Uterus (tissue), 4 donors: ENCODE data around the gene NFATC1. TPM values are rescaled to one million over a fixed set of nuclear protein-coding genes. Genes with fewer than 3 reads are reported as not detected.
"Not testable (repeated sequence)": the region's sequence is repeated elsewhere in the genome, so short reads cannot be mapped to it uniquely, and the experiment has no call there.

ENCODE experiments used
- DNase-seq, 2 donors: peaks; one replicate each; pipeline ENCODE4 v3.0.0-alpha.2; 2019 to 2020
- H3K27ac ChIP-seq, 2 donors: fragments of 200-600 bp; sonication (generic); 1 replicate in 1 of 2; 2 replicates in 1 of 2; pipeline ENCODE4 v1.5.1; 2016 to 2018
- H3K27me3 ChIP-seq, 2 donors: fragments of 200-600 bp; sonication (generic); one replicate each; pipeline ENCODE4 v1.5.1; 2018 to 2019; ENCODE audit warnings: control low read depth in 1 of 2
- H3K36me3 ChIP-seq, 2 donors: fragments of 200-600 bp; sonication (generic); one replicate each; pipeline ENCODE4 v1.5.1; 2019; ENCODE audit warnings: control low read depth in 1 of 2
- H3K4me1 ChIP-seq, 2 donors: fragments of 200-600 bp; sonication (generic); one replicate each; pipeline ENCODE4 v1.5.1; 2018 to 2019; ENCODE audit warnings: control low read depth in 1 of 2
- H3K4me3 ChIP-seq, 2 donors: fragments of 200-600 bp; sonication (generic); 1 replicate in 1 of 2; 2 replicates in 1 of 2; pipeline ENCODE4 v1.5.1; 2018 to 2019; ENCODE audit warnings: mild to moderate bottlenecking in 1 of 2
- H3K9me3 ChIP-seq, 2 donors: fragments of 200-600 bp; sonication (generic); one replicate each; pipeline ENCODE4 v1.5.1; 2019; ENCODE audit warnings: control low read depth in 1 of 2
- POLR2A ChIP-seq, 2 donors: fragments of 450-650 bp; IDR thresholded peaks; one replicate each; pipeline ENCODE4 v1.6.1; 2016; ENCODE audit warnings: antibody characterized with exemption in 2 of 2, mild to moderate bottlenecking in 1 of 2, moderate library complexity in 1 of 2
- intact Hi-C: fragments of 100-400 bp; cut with DNase I; formaldehyde crosslinking; loops from one replicate; pipeline ENCODE4 v1.15.1; 2023; ENCODE audit warnings: low total_unique reads
- total RNA-seq, 4 donors: library from RNA; depleted of rRNA in 3 of 4; stranded (reverse); fragments of >200 nt in 3 of 4; gene quantifications; one replicate each; pipeline versions ENCODE4 v1.1.0 to v1.2.4, GENCODE V29; 2014 to 2023
- TF ChIP-seq, protein P1 (sequence below), 4 experiments: fragments of 200-600 bp in 2 of 4; fragments of 450-650 bp in 2 of 4; sonication (generic) in 2 of 4; IDR thresholded peaks; one replicate each; pipeline ENCODE4 v1.5.1; 2016 to 2019; ENCODE audit warnings: antibody characterized with exemption in 4 of 4, mild to moderate bottlenecking in 2 of 4, moderate library complexity in 1 of 4
- donor health status: DM: yes; HTN: yes; CAD: no.

NFATC1 gene
- total RNA-seq, 4 donors from 2014 or later = 9.2 to 25.1 (median 14.6) TPM

DNA sequence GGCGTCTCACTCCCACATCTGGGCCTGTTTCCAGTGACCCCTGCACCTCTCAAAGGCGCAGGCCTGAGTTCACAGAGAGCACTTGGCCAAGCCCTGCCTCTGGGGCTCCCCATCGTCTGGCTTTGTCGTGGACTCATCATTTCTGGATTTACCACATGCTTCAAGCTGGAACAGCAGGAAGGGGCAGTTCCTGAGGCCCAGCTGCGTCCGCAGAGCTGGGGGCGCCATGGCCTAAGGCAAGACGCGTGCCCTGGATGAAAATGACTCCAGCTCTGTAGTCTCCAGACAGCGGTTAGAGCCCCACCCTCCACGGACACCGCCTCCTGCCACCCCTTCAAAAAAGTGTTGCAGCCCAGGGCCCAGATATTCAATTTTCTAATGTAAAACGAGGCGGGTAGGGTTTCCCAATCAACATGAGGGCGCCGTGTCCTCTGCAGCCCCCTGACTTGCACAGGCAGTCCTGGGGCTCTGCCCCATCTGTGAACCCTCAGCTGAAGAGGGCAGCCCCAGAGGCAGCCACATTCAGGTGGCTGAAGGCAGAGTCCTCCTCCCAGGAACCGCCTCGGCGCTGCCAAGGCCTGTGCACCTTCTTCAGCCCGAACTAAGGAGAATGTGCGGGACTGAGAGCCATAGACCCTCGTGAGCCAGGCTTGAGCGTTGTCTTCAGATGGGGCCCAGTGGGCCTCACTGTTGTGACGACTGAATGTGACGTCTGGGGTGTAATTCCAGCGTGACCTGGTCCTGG, 85.5 kb downstream of the NFATC1 start:
- DNase-seq = no peak
- no peaks in the 10 kb centered on the region for H3K36me3 ChIP-seq
- no peaks in the 10 kb centered on the region for H3K9me3 ChIP-seq
- no peak overlapping the region for H3K4me3 ChIP-seq
- no peaks in the 10 kb centered on the region for H3K4me1 ChIP-seq
- TF ChIP-seq, protein P1, sequence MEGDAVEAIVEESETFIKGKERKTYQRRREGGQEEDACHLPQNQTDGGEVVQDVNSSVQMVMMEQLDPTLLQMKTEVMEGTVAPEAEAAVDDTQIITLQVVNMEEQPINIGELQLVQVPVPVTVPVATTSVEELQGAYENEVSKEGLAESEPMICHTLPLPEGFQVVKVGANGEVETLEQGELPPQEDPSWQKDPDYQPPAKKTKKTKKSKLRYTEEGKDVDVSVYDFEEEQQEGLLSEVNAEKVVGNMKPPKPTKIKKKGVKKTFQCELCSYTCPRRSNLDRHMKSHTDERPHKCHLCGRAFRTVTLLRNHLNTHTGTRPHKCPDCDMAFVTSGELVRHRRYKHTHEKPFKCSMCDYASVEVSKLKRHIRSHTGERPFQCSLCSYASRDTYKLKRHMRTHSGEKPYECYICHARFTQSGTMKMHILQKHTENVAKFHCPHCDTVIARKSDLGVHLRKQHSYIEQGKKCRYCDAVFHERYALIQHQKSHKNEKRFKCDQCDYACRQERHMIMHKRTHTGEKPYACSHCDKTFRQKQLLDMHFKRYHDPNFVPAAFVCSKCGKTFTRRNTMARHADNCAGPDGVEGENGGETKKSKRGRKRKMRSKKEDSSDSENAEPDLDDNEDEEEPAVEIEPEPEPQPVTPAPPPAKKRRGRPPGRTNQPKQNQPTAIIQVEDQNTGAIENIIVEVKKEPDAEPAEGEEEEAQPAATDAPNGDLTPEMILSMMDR (IDR thresholded peaks at IDR 0.05) = no peak
- no peak for TF ChIP-seq POLR2A (IDR thresholded peaks at IDR 0.05)
- H3K27me3 ChIP-seq = no peaks in the 10 kb centered on the region
- no peak overlapping the region for H3K27ac ChIP-seq
- intact Hi-C loops = no loop called here

DNA sequence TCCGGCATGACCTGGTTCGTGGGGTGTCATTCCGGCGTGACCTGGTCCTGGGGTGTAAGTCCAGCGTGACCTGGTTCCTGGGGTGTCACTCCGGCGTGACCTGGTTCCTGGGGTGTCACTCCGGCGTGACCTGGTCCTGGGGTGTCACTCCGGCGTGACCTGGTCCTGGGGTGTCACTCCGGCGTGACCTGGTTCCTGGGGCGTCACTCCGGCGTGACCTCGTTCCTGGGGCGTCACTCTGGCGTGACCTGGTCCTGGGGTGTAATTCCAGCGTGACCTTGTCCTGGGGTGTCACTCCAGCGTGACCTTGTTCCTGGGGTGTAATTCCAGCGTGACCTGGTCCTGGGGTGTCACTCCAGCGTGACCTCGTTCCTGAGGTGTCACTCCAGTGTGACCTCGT, 87.7 kb downstream of the NFATC1 start:
- H3K4me3 ChIP-seq, H3K36me3 ChIP-seq, DNase-seq, H3K27ac ChIP-seq, H3K27me3 ChIP-seq, H3K9me3 ChIP-seq, H3K4me1 ChIP-seq, intact Hi-C loops: not testable (repeated sequence)

DNA sequence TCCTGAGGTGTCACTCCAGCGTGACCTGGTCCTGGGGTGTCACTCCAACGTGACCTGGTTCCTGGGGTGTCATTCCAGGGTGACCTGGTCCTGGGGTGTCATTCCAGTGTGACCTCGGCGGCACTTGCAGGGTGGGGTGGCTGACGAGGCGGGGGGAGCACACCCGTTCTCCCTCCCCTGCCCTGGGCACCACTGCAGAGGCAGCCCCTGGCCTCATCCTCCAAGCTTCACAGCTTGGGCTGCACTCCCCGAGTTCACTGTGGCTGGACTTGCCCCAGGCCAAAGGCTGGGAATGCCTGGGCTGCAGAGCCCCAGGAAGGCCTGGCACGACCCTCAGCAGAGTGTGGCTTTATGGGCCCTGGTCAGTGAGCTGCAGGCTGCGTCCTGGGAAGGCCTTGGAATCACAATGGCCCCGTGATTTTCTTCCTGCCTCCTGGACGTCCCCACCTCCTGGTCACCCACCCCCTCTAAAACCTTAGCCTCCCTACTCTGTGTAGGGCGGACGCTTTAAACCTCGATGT, 88.3 kb downstream of the NFATC1 start:
- no peaks in the 10 kb centered on the region for H3K36me3 ChIP-seq
- H3K9me3 ChIP-seq = no peaks in the 10 kb centered on the region
- H3K4me1 ChIP-seq = no peaks in the 10 kb centered on the region
- no peak overlapping the region for H3K4me3 ChIP-seq
- intact Hi-C loops = no loop called here
- H3K27ac ChIP-seq = no peak overlapping the region
- H3K27me3 ChIP-seq = no peaks in the 10 kb centered on the region
- no peak for TF ChIP-seq POLR2A (IDR thresholded peaks at IDR 0.05)
- TF ChIP-seq, protein P1 (IDR thresholded peaks at IDR 0.05) = no peak
- no peak for DNase-seq

DNA sequence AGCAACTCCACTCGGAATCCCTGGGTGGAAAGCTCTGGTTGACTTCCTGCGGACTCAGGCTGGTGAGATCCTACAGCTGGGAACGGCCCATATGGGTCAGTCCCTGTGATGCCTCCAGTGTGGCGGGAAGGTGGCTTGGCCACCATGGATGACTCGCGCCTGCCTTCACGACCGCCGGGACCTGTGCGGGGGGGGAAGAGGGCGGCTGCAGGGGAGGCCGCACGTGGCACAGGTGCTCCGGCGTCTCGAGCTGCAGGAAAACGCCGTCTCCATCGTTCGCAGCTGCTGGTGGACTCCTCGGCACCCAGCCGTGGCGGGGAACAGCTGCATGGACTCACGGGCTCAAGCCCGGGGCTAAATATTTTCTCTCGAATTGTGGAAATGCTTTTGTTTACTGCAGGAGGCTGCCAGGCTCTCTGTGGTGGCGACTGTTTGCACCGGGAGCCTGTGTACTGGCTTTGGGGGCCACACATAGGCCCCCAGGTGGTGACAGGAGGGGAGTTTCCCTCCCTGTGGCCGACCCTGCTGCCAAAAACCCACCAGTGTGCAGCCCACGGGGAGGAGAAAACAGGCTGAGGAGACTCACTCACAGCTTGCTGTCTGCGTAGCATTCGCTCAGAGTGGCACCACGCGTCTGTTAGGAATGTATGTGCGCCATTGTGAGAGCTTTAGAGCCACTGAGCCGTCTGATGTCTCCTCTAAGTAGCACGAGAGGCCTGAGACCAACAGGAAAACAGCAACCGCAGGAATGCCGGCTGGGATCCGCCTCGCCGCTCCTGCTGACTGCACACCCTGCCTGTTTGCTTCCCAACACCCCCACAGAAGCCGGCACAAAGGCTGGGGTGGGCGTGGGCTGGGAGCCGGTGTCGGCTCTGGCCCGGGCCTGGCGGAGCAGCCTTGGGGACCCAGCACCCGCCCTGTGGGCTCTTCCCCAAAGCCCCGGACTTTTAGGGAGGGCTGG, 89.2 kb downstream of the NFATC1 start:
- no peak for DNase-seq
- peak overlapping the region; percentile 16 to 48 for H3K27ac ChIP-seq
- intact Hi-C loops = no loop called here

DNA sequence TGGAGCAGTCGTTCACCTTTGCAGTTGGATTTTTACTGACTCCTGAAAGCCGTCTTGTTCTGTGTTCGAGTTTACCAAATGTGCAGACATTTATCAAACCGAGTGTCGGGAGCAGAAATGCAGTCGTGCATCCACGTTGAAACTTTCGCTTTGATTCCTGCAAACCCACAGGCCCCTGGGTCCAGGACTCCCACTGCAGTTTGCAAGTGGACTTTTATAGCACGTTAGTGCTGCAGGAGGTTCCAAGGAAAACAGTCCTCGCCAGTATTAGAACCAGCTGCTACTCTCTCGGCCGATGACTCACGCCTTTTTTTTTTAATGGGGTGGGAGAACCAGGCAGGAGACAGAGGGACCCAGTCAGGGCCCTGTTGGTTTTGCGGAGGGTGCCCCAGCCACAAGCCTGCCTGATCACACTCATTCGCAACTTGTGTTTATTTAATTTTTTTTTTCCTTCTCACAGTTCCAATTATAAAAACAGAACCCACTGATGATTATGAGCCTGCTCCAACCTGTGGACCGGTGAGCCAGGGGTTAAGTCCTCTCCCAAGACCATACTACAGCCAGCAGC, 90.1 kb downstream of the NFATC1 start:
- intact Hi-C loops = no loop called here
- Histone ChIP-seq H3K4me1 (no peaks in the 10 kb centered on the region), H3K9me3 (no peaks in the 10 kb centered on the region), H3K4me3 (no peak overlapping the region), H3K36me3 (no peaks in the 10 kb centered on the region), H3K27me3 (no peaks in the 10 kb centered on the region), H3K27ac (peak overlapping the region; percentile 16 to 48)
- DNase-seq = no peak
- TF ChIP-seq, protein P1 (IDR thresholded peaks at IDR 0.05) = no peak
- no peak for TF ChIP-seq POLR2A (IDR thresholded peaks at IDR 0.05)

More for the DNA sequence above, 89.2 kb downstream of the NFATC1 start:
- Histone ChIP-seq H3K4me3 (no peak overlapping the region), H3K4me1 (no peaks in the 10 kb centered on the region), H3K9me3 (no peaks in the 10 kb centered on the region), H3K36me3 (no peaks in the 10 kb centered on the region), H3K27me3 (no peaks in the 10 kb centered on the region)
- TF ChIP-seq POLR2A (IDR thresholded peaks at IDR 0.05) = no peak
- TF ChIP-seq, protein P1 (IDR thresholded peaks at IDR 0.05) = no peak
